HG03103 (cell line): Measurements from ENCODE around the gene FOXP1.

ENCODE experiments used
- ATAC-seq: cut with Tn5 transposase; IDR thresholded peaks from one replicate; pipeline ENCODE4 v1.9.1; 2021; ENCODE audit warnings: low read depth; ENCODE audit not compliant: unreplicated experiment

The FOXP1 gene

GRCh38 chr3:71202848-71203533, 380.5 kb downstream of the FOXP1 start:
- no peak for ATAC-seq

- no peak for ATAC-seq
These were observed 381.6 kb downstream of the FOXP1 start for GRCh38 chr3:71201939-71202338.

DNA sequence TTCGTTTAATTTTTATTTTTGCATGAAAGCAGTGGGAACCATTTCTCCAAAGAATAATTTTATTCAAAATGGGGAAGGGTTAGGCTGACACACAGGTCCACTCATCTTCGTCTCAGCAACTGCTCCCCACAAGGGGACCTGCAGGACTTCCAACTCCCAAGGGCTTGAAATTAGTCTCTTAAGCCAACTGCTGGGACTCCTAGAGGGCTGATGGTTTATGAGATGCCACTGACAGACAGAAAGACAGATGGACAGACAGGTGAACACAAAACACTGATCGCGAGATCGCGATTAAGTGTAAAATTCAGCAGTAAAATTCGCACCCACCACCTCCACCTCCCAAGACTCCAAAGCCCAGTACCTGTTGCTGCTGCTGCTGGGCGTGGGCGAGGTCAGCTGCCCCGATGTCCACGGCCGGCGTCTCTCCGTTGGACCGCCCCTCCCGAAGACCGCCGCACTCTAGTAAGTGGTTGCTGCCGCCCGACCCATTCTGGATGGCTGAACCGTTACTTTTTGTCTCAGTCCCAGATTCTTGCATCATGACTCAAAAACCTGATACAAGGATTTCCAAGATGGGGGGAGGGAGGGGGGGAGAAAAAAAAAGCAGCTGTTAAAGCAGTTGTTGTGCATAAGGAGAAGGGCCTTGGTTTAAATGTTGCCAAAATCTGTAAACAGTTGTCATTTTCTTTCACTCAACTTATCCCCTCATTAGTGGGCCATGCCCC, 385.5 kb downstream of the FOXP1 start:
- no peak for ATAC-seq

- no peak for ATAC-seq
These were observed 388.0 kb downstream of the FOXP1 start for GRCh38 chr3:71195492-71195891.

DNA sequence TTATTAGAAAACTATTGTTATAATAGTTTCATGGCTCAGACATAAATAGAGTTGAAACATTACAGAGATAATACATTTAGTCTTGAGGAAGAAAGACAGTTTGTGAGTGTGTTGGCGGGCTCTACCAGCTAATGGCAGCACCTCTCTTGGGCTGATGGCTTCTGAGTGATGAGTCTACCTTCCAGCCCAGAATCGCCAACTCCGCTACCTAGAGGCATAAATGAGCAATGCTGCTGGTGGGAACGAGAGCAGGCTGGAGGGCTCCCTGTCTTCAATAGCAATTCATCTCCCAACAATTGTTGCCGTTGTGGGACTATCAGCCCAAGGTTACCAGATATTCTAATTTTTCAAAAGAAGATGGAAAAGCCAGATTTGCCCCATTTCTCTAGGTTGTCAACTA, 388.7 kb downstream of the FOXP1 start:
- no peak for ATAC-seq

DNA sequence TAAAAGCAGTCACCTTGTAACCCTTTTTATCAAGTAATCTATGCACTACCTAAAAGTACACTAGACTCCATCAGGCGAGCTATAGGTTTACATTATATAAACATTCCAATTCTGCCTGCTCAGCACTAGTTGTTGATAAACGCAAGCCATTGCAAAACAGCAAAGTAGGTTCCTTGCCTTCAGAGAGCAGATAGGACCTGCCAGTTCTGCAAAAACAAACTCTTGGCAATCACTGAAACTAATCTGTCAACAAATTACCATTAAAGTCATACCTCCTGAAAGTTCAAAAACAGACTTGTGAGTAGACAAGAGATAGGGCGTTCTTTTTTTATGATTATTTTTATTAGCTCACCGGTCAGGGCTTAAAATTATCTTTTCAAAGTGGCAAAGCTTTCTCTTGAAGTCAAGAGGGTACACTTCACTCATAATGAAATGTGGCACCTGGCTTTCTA, 392.5 kb downstream of the FOXP1 start:
- no peak for ATAC-seq

- ATAC-seq = no peak
These were observed 394.0 kb downstream of the FOXP1 start for GRCh38 chr3:71189480-71189879.

DNA sequence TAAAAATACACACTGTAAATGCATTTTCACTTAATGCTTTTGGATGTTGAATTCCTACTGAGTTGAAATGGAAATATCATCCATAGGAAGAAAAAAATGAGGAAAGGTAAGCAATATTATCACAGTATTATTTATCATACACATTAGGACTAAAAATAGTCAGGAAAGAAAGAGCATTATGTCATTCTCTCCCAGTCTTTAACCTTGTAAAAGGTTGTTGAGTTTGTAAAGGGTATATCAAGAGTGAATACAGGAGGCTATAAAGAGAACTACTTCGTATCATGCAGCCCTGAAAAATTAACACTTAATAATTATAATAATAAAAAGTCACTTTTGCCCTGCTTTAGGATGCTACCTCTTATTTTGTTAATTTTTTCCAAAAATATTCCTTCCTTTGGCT, 395.8 kb downstream of the FOXP1 start:
- no peak for ATAC-seq

DNA sequence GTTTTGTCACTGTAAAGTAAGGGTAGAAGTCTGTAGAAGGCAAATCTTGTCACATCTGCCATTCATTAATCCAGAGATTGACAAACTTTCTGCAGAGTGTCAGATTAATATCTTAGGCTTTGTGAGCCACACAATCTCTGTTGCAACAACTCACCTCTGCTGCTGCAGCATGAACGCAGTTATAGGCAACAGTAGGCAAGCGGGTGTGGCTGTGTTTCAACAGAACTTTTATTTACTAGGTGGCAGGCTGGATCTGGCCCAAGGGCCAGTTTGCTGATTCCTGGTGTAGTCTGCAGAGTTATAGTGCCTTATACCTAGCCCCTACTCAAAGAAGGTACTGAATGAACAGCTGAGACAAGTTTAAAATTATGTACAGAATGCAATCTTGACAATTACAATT, 396.7 kb downstream of the FOXP1 start:
- ATAC-seq = no peak

DNA sequence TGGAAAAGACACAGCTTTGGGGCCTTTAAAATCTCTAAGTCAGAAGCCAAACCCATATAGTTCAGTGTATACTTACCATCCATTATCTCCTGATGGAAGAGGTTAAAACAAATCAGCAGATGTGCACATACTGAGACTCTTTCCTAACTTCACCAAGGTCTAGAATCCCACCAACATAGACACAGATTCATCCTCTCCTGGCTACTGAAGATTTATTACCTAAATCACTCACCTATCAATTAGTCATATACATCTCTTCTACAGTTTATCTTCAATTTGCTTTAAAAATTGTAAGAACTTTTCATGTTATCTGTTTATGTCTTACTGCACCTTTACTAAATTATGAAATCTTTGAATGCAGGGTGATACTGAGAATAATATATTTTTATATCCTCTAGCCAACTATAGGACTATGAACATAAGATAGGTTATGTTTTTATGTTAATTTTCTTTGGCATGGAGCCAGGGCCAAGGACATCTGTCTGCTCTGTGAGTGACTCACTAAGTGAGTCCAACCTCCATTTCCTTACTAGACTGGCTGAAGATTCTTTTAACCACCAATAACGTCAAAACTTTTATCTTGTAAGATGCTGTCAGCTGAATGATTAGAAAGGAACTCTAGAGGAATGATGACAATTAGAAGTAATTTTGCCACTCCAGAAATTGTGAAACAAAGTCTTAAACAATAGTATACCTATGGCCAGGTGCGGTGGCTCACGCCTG, 397.6 kb downstream of the FOXP1 start:
- ATAC-seq = no peak

- no peak for ATAC-seq
These were observed 399.3 kb downstream of the FOXP1 start for GRCh38 chr3:71184252-71184651.

GRCh38 chr3:71183549-71183948, 400.0 kb downstream of the FOXP1 start:
- no peak for ATAC-seq

GRCh38 chr3:71180524-71180923, 403.0 kb downstream of the FOXP1 start:
- no peak for ATAC-seq

DNA sequence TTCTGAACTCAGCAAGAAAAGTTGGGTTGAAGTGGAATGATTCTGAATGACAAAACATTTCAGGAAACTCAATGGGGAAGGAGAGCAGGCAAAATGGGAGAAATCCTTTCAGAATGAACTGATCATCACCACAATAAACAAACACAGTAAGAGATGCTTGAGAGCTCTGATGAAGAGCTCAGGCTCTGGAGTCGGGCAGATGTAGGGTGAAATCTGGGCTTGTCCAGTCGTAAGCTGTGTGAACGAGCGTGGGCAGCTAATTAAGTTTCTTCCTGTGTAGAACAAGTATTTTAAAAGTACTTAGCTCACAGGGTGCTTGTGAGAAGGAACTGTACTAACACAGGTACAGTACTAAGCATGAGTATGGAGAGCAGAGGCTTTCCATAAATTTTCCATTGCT, 406.2 kb downstream of the FOXP1 start:
- no peak for ATAC-seq

DNA sequence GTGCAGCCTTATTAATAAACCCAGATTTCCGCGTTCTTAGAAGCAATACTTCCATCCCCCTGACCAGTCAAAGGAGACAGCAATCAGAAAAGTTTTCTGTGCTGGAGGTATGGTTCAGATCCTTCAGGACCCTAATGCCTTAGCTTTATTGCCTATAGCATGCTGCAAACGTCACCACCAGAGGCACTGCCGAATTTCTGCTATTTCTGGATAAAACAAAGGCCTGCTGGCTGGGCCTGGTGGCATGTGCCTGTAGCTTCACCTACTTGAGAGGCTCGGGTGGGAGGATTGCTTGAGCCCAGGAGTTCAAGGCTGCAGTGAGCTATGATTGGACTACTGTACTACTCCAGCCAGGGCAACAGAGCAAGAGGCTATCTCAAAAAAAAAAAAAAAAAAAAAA, 407.2 kb downstream of the FOXP1 start:
- no peak for ATAC-seq

GRCh38 chr3:71175691-71176365, 407.7 kb downstream of the FOXP1 start:
- ATAC-seq = no peak

DNA sequence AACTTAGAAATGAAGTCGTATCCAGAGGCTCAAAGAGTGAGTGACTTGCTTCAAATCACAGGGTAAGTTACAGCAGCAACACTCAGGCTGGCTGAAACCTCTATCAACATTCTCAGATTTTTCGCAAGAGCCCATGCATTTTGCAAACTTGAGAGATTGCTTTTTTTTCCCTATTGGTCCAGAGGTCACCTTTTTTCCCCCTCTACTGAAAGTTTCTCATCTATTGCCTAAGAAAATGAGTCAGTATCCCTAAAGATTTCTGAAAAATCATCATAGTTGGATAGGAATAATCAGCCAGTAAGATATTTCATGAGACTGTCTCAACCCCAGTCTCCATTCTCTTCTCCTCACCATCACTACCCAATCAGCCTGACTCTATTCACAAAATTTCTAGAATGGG, 410.6 kb downstream of the FOXP1 start:
- ATAC-seq = no peak

DNA sequence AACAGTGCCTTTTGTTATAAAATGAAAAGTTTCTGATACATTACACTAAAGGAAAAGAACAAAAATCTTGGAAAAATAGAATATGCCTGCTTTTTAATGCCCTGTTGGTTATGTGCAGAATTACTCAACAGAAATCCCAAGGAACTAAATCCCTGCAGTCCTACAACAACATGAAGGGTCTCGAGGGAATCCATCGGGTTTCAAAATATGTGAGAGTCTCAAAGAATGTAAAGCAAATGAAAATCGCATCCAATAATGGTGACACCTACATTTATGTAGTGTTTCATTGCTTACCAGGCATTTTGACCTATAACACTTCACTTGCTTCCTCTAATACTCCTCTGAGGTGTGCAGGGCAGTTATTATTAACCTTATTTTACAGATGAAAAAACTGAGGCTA, 411.3 kb downstream of the FOXP1 start:
- ATAC-seq = no peak

GRCh38 chr3:71171247-71171646, 412.3 kb downstream of the FOXP1 start:
- no peak for ATAC-seq

DNA sequence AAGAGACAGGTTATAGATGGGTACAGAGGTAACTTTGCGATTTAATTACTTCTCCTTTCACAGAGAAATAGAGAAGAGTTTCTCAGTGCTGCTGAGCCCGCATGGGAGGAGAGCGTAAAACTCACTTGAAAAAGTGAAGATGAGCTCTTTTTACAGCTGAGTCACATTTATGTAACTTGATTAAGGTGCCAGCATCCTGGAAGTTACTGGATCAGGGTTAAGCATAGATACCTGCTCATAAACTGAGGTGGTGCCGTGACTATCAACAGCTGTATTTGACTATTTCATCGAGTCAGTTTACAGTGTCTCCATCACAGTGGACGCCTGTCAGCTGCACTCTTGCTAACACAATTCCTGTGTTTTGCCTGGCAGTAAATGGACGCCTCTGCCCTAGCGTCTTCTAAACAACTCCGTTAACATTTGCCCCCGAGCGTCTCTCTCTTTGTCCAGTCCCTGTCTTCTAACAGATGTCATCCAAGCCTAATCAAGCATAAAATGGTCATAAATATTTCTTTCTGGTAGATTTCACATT, 414.6 kb downstream of the FOXP1 start:
- no peak for ATAC-seq
